ENCODE results near the gene DOCK9. TPM values are rescaled to one million over a fixed set of nuclear protein-coding genes. Genes with fewer than 3 reads are reported as not detected.

The DOCK9 gene
- total RNA-seq, 1 donor from 2014 or later = 45.9 TPM

- Mint-ChIP-seq H3K9me3 (ENCODE audit: low read depth) (no peaks in the 10 kb centered on the region), H3K36me3 (ENCODE audit: low read depth) (peaks cover 38% of the 10 kb centered on the region), H3K4me1 (ENCODE audit: low read depth) (no peaks in the 10 kb centered on the region), H3K4me3 (ENCODE audit: unreplicated experiment) (no peak overlapping the region), H3K27ac (ENCODE audit: unreplicated experiment) (no peak overlapping the region), H3K27me3 (ENCODE audit: low read depth) (no peaks in the 10 kb centered on the region)
- no peak for TF ChIP-seq CTCF (IDR thresholded peaks at IDR 0.05)
- DNase-seq (ENCODE audit: low spot score) = no peak
These were observed 182.6 kb downstream of the DOCK9 start for GRCh38 chr13:98795220-98795619.

- peaks cover 38% of the 10 kb centered on the region for H3K36me3 Mint-ChIP-seq (ENCODE audit: low read depth)
- TF ChIP-seq CTCF (IDR thresholded peaks at IDR 0.05) = no peak
- H3K27me3 Mint-ChIP-seq (ENCODE audit: low read depth) = no peaks in the 10 kb centered on the region
- no peak overlapping the region for H3K27ac Mint-ChIP-seq (ENCODE audit: unreplicated experiment)
- no peak for DNase-seq (ENCODE audit: low spot score)
- H3K4me3 Mint-ChIP-seq (ENCODE audit: unreplicated experiment) = no peak overlapping the region
- no peaks in the 10 kb centered on the region for H3K4me1 Mint-ChIP-seq (ENCODE audit: low read depth)
- H3K9me3 Mint-ChIP-seq (ENCODE audit: low read depth) = peaks cover 3% of the 10 kb centered on the region
These were observed 183.4 kb downstream of the DOCK9 start for GRCh38 chr13:98794498-98794897.

GRCh38 chr13:98792785-98793495 lies 184.9 kb downstream of the DOCK9 start:
- no peak for TF ChIP-seq CTCF (IDR thresholded peaks at IDR 0.05)
- Mint-ChIP-seq H3K27me3 (ENCODE audit: low read depth) (no peaks in the 10 kb centered on the region), H3K4me1 (ENCODE audit: low read depth) (no peaks in the 10 kb centered on the region), H3K9me3 (ENCODE audit: low read depth) (peaks cover 7% of the 10 kb centered on the region), H3K36me3 (ENCODE audit: low read depth) (peaks cover 33% of the 10 kb centered on the region), H3K4me3 (ENCODE audit: unreplicated experiment) (no peak overlapping the region), H3K27ac (ENCODE audit: unreplicated experiment) (no peak overlapping the region)
- DNase-seq (ENCODE audit: low spot score) = no peak

- no peak for TF ChIP-seq CTCF (IDR thresholded peaks at IDR 0.05)
- Mint-ChIP-seq H3K27ac (ENCODE audit: unreplicated experiment) (no peak overlapping the region), H3K27me3 (ENCODE audit: low read depth) (peaks cover 3% of the 10 kb centered on the region), H3K36me3 (ENCODE audit: low read depth) (peaks cover 29% of the 10 kb centered on the region), H3K4me3 (ENCODE audit: unreplicated experiment) (no peak overlapping the region), H3K9me3 (ENCODE audit: low read depth) (peaks cover 7% of the 10 kb centered on the region), H3K4me1 (ENCODE audit: low read depth) (no peaks in the 10 kb centered on the region)
- no peak for DNase-seq (ENCODE audit: low spot score)
These were observed 185.5 kb downstream of the DOCK9 start for GRCh38 chr13:98792321-98792720.

GRCh38 chr13:98791611-98792010 lies 186.3 kb downstream of the DOCK9 start:
- Mint-ChIP-seq H3K27me3 (ENCODE audit: low read depth) (peaks cover 9% of the 10 kb centered on the region), H3K4me1 (ENCODE audit: low read depth) (no peaks in the 10 kb centered on the region), H3K9me3 (ENCODE audit: low read depth) (peaks cover 7% of the 10 kb centered on the region), H3K27ac (ENCODE audit: unreplicated experiment) (no peak overlapping the region), H3K4me3 (ENCODE audit: unreplicated experiment) (no peak overlapping the region), H3K36me3 (ENCODE audit: low read depth) (peaks cover 25% of the 10 kb centered on the region)
- no peak for DNase-seq (ENCODE audit: low spot score)
- TF ChIP-seq CTCF (IDR thresholded peaks at IDR 0.05) = no peak
